Muscle layer of colon (tissue), 2 donors: ENCODE results near the gene SRRM2.

ENCODE experiments used
- H3K27ac ChIP-seq: one replicate; pipeline ENCODE4 v1.7.0; 2013; ENCODE audit warnings: low read depth, mild to moderate bottlenecking, low read length, moderate library complexity
- H3K27me3 ChIP-seq, 2 donors: one replicate each; pipeline ENCODE4 v1.7.0; 2013; ENCODE audit warnings: low read length in 2 of 2, mild to moderate bottlenecking in 2 of 2; ENCODE audit not compliant: insufficient read depth in 2 of 2, control insufficient read depth in 1 of 2
- H3K36me3 ChIP-seq: one replicate; pipeline ENCODE4 v1.7.0; 2013; ENCODE audit warnings: mild to moderate bottlenecking, low read length; ENCODE audit not compliant: insufficient read depth
- H3K4me1 ChIP-seq: one replicate; pipeline ENCODE4 v1.7.0; 2013; ENCODE audit warnings: mild to moderate bottlenecking, low read length; ENCODE audit not compliant: insufficient read depth
- H3K4me3 ChIP-seq, 2 donors: one replicate each; pipeline ENCODE4 v1.7.0; 2013; ENCODE audit warnings: low read length in 2 of 2, low read depth in 1 of 2, mild to moderate bottlenecking in 1 of 2, moderate library complexity in 1 of 2
- H3K9ac ChIP-seq: one replicate; pipeline ENCODE4 v1.7.0; 2013; ENCODE audit warnings: low read length
- H3K9me3 ChIP-seq: one replicate; pipeline ENCODE4 v1.7.0; 2013; ENCODE audit warnings: mild to moderate bottlenecking, low read length
- donor health status: abdominal sarcoma.
- donor health status: Adenocarcinoma of cecum.

SRRM2 gene

GRCh38 chr16:2767891-2768290, 15.5 kb downstream of the SRRM2 start:
- Histone ChIP-seq H3K27me3 (no peaks in the 10 kb centered on the region), H3K36me3 (peaks cover 99% of the 10 kb centered on the region), H3K4me1 (peaks cover 7% of the 10 kb centered on the region), H3K9ac (no peak overlapping the region), H3K4me3 (no peak overlapping the region), H3K27ac (no peak overlapping the region), H3K9me3 (no peaks in the 10 kb centered on the region)

DNA sequence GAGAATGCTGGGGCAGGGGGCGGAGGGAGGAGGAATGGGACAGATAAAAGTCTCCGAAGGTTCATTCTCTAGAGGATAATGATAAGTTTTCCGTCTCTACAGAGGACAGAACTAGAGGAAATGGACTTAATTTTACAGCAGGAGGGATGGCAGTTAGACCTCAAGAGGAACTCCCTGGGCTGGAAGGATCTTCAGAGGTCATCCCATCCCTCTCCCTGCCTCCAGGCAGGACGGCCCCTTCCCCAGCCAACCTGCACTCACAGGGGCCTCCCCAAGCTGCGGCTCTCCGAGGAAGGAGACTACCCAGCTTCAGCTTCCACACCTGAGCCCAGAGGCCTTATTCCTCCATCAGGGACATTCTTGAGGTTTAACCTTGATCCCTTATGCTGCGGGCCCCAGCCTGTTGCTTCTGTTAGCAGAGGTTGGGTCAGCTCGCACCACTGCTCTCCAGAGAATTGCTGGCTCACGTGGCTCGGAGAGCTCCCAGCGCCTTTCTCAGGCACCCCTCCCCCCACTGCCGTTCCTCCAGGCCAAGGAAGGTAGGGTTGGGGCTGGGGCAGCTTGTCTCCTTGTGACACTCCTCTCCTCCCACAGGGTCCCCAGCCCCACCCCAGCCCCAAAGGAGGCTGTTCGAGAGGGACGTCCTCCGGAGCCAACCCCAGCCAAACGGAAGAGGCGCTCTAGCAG, 16.1 kb downstream of the SRRM2 start:
- Histone ChIP-seq H3K9me3 (no peaks in the 10 kb centered on the region), H3K36me3 (peaks cover 99% of the 10 kb centered on the region), H3K27ac (no peak overlapping the region), H3K4me1 (peaks cover 7% of the 10 kb centered on the region), H3K4me3 (no peak overlapping the region), H3K9ac (no peak overlapping the region), H3K27me3 (no peaks in the 10 kb centered on the region)

DNA sequence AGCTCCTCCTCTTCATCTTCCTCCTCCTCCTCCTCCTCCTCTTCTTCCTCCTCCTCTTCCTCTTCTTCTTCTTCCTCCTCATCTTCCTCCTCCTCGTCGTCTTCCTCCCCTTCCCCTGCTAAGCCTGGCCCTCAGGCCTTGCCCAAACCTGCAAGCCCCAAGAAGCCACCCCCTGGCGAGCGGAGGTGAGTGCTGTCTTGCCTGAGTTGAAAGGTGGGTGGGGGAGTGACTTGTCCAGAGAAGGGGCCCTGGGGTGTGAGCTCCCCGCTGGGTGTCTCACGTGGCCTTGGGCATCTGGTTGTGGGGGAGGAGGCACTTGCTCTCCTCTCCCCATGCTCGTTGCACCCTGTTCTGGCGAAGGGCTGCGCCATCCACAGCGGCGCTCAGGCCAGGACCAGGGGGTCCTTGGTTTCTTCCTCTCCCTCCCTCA, 16.7 kb downstream of the SRRM2 start:
- peaks cover 98% of the 10 kb centered on the region for H3K36me3 ChIP-seq
- peaks cover 7% of the 10 kb centered on the region for H3K4me1 ChIP-seq
- H3K27me3 ChIP-seq: no peaks in the 10 kb centered on the region
- H3K27ac ChIP-seq: no peak overlapping the region
- no peaks in the 10 kb centered on the region for H3K9me3 ChIP-seq
- no peak overlapping the region for H3K9ac ChIP-seq
- no peak overlapping the region for H3K4me3 ChIP-seq

- Histone ChIP-seq H3K9ac (no peak overlapping the region), H3K4me1 (peaks cover 7% of the 10 kb centered on the region), H3K27me3 (no peaks in the 10 kb centered on the region), H3K4me3 (no peak overlapping the region), H3K9me3 (no peaks in the 10 kb centered on the region), H3K27ac (no peak overlapping the region), H3K36me3 (peaks cover 98% of the 10 kb centered on the region)
These were observed 17.2 kb downstream of the SRRM2 start for GRCh38 chr16:2769675-2770056.

GRCh38 chr16:2770057-2770951, 17.9 kb downstream of the SRRM2 start:
- Histone ChIP-seq H3K27ac (no peak overlapping the region), H3K9me3 (no peaks in the 10 kb centered on the region), H3K4me3 (no peak overlapping the region), H3K9ac (no peak overlapping the region), H3K36me3 (peaks cover 98% of the 10 kb centered on the region), H3K27me3 (no peaks in the 10 kb centered on the region), H3K4me1 (peaks cover 12% of the 10 kb centered on the region)

DNA sequence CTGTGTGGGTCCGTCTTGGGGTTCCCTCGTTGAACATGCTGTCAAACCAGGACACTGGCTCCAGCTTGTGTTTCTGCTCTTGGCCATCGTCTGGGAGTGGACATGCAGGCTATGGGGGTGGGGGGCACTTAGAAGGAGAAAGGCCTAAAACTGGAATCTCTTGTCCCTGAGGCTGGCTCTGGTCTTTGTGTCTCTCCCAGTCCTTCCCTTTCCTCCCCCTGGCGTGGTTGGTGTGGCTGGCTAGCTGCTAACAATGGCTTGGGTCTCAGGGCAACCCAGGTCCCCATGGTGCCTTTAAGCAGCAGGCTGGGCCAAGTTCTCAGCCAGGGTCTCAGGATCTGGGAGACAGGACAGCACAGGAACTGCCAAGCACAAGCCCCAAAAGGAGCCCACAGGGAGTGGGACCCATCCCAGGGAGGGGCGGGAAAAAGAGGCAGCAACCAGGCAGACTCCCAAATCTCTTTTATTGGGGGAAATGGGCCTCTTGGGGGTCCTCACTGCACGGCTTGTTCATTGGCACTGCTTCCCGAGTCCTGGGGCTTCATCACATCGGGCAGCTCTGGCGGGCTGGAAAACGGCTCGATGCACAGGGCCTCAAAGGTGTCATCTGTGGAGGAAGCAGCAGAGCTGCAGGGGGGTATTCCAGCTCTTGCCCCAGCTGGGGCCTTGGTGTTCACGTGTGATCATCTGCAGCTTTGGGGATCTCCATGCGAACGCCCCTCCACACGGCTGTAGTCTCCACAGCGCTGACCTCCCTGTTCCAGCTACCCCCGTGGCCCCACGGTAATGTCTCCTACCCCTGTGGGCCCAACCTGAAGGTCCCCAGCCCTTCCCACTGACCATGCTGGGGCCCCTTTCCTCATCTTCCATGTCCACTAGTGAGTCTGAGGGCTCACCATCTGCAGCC, 19.3 kb downstream of the SRRM2 start:
- no peaks in the 10 kb centered on the region for H3K27me3 ChIP-seq
- H3K4me3 ChIP-seq: no peak overlapping the region
- H3K9me3 ChIP-seq: no peaks in the 10 kb centered on the region
- H3K36me3 ChIP-seq: peaks cover 88% of the 10 kb centered on the region
- H3K4me1 ChIP-seq: peaks cover 22% of the 10 kb centered on the region
- H3K9ac ChIP-seq: no peak overlapping the region
- no peak overlapping the region for H3K27ac ChIP-seq

DNA sequence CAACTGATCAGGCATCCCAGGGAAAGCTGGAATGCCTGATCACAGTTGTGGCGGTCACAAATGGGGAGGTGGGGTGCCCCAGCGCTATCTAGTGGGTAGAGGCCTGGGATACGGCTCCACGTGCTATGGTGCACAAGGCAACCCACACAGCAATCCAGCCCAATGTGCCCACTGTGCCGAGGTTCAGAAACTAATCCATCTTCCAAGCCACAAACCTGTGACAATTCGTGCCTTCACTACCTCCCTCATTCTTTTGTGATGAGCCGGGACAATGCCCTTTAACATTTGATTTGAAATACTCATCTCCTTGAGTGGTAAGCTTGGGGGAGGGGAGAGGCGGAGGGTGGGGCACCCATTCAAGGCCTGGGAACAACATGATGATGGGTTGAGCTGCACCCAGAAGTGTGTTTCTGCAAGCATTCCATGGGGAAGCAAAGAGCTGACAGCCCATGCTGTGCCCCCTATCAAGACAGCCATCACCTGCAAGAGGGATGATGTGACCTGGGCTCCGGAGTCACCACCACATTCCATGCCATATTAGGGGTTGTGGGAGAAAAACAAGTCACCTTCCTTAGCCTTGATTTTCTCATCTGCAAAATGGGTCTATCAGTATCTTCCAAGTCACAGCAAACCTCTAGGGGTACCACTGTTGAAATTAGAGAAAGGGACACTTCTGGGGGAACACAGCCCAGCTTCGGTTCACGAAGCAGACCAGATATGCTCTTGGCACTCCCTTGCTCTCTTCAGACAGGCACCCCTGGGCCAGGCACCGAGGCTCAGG, 20.9 kb downstream of the SRRM2 start:
- no peak overlapping the region for H3K9ac ChIP-seq
- H3K36me3 ChIP-seq: peaks cover 71% of the 10 kb centered on the region
- peaks cover 25% of the 10 kb centered on the region for H3K4me1 ChIP-seq
- no peak overlapping the region for H3K27ac ChIP-seq
- H3K9me3 ChIP-seq: no peaks in the 10 kb centered on the region
- H3K27me3 ChIP-seq: no peaks in the 10 kb centered on the region
- no peak overlapping the region for H3K4me3 ChIP-seq

- no peak overlapping the region for H3K27ac ChIP-seq
- peaks cover 62% of the 10 kb centered on the region for H3K36me3 ChIP-seq
- peaks cover 32% of the 10 kb centered on the region for H3K4me1 ChIP-seq
- H3K27me3 ChIP-seq: no peaks in the 10 kb centered on the region
- H3K4me3 ChIP-seq: no peak overlapping the region
- no peak overlapping the region for H3K9ac ChIP-seq
- no peaks in the 10 kb centered on the region for H3K9me3 ChIP-seq
These were observed 21.9 kb downstream of the SRRM2 start for GRCh38 chr16:2774161-2774891.

GRCh38 chr16:2775131-2775716, 22.8 kb downstream of the SRRM2 start:
- Histone ChIP-seq H3K9me3 (no peaks in the 10 kb centered on the region), H3K4me3 (peak overlapping the region in 1 of 2 donors; percentile 85), H3K4me1 (peaks cover 32% of the 10 kb centered on the region), H3K27me3 (no peaks in the 10 kb centered on the region), H3K27ac (no peak overlapping the region), H3K36me3 (peaks cover 53% of the 10 kb centered on the region), H3K9ac (no peak overlapping the region)
